Natural killer cell (primary cell): Measurements from ENCODE around the gene YAP1. TPM values are rescaled to one million over a fixed set of nuclear protein-coding genes. Genes with fewer than 3 reads are reported as not detected.

Source experiments
- ATAC-seq, 3 donors: fragments of 150-1000 bp in 2 of 3; fragments of 200-7000 bp in 1 of 3; cut with Tn5 transposase; 1 replicate in 1 of 3; 2 replicates in 2 of 3; pipeline ENCODE4 v1.10.0; 2021; ENCODE audit warnings: mild to moderate bottlenecking in 2 of 3, moderate library complexity in 2 of 3
- DNase-seq, 2 donors: peaks; one replicate each; pipeline versions ENCODE4 v3.0.0 to v3.0.0-alpha.2; 2013 to 2021; ENCODE audit warnings: mixed read lengths in 1 of 2
- H3K27ac ChIP-seq: one replicate; pipeline ENCODE4 v1.5.1; 2013; ENCODE audit warnings: mild to moderate bottlenecking, low read length
- H3K27me3 ChIP-seq: one replicate; pipeline ENCODE4 v1.6.1; 2013; ENCODE audit warnings: low read length; ENCODE audit not compliant: control insufficient read depth, insufficient read depth
- H3K36me3 ChIP-seq: one replicate; pipeline ENCODE4 v1.6.1; 2013; ENCODE audit warnings: low read length; ENCODE audit not compliant: control insufficient read depth, insufficient read depth
- H3K4me1 ChIP-seq: one replicate; pipeline ENCODE4 v1.6.1; 2013; ENCODE audit warnings: low read length; ENCODE audit not compliant: control insufficient read depth, insufficient read depth
- H3K4me3 ChIP-seq: one replicate; pipeline ENCODE4 v1.5.1; 2013; ENCODE audit warnings: low read length
- H3K9me3 ChIP-seq: one replicate; pipeline ENCODE4 v1.6.1; 2013; ENCODE audit warnings: low read length; ENCODE audit not compliant: control insufficient read depth, insufficient read depth
- H3K27ac Mint-ChIP-seq, 2 donors: one replicate each; pipeline ENCODE4 v1.8.0; 2022; ENCODE audit warnings: mild to moderate bottlenecking in 2 of 2, mixed read lengths in 2 of 2, moderate library complexity in 1 of 2
- H3K27me3 Mint-ChIP-seq, 2 donors: one replicate each; pipeline ENCODE4 v1.8.0; 2022; ENCODE audit warnings: low read depth in 2 of 2, mixed read lengths in 2 of 2
- H3K36me3 Mint-ChIP-seq: one replicate; pipeline ENCODE4 v1.8.0; 2022; ENCODE audit warnings: mixed read lengths
- H3K4me1 Mint-ChIP-seq, 2 donors: one replicate each; pipeline ENCODE4 v1.8.0; 2022; ENCODE audit warnings: mixed read lengths in 2 of 2
- H3K4me3 Mint-ChIP-seq: one replicate; pipeline ENCODE4 v1.8.0; 2022; ENCODE audit warnings: mild to moderate bottlenecking, moderate library complexity, mixed read lengths
- H3K9me3 Mint-ChIP-seq, 2 donors: one replicate each; pipeline ENCODE4 v1.8.0; 2022; ENCODE audit warnings: mixed read lengths in 2 of 2
- CTCF ChIP-seq: fragments of 200-600 bp; IDR thresholded peaks from one replicate; pipeline ENCODE4 v1.8.0; 2022; ENCODE audit warnings: antibody characterized with exemption
- WGBS: methylation state at CpG from one replicate; pipeline ENCODE4 v1.1.7; 2013; ENCODE audit warnings: missing lambda C conversion rate; ENCODE audit not compliant: insufficient coverage; 5-methylcytosine and 5-hydroxymethylcytosine counted together
- intact Hi-C: fragments of 100-400 bp; cut with micrococcal nuclease; formaldehyde crosslinking; loops from one replicate; pipeline ENCODE4 v1.14.2; 2022
- total RNA-seq, 4 donors: library from RNA; stranded (reverse); fragments of 120-200 nt in 1 of 4; gene quantifications; one replicate each; pipeline versions ENCODE4 v1.2.3 to v1.2.4, GENCODE V29; 2013 to 2022

Gene YAP1
- total RNA-seq, 3 donors from 2014 or later (not counting 1 experiment from before 2014, with no cell fraction given): not detected

- Mint-ChIP-seq H3K4me1 (no peaks in the 10 kb centered on the region), H3K36me3 (no peaks in the 10 kb centered on the region), H3K4me3 (no peak overlapping the region), H3K27ac (no peak overlapping the region), H3K27me3 (peaks cover 0 to 5% of the 10 kb centered on the region in 2 donors), H3K9me3 (peaks cover 0 to 2% of the 10 kb centered on the region in 2 donors)
- H3K36me3 ChIP-seq: no peaks in the 10 kb centered on the region
- ATAC-seq (no peak), DNase-seq (no peak)
- no peaks in the 10 kb centered on the region for H3K27me3 ChIP-seq
- H3K4me3 ChIP-seq: no peak overlapping the region
- intact Hi-C loops: no loop called here
- no peaks in the 10 kb centered on the region for H3K9me3 ChIP-seq
- H3K4me1 ChIP-seq: no peaks in the 10 kb centered on the region
- no peak overlapping the region for H3K27ac ChIP-seq
- TF ChIP-seq CTCF: no peak
- WGBS: 63% methylated on average over 1 of the region's 1 CpG
Measured at GRCh38 chr11:102168481-102168880, 58.2 kb downstream of the YAP1 start.

DNA sequence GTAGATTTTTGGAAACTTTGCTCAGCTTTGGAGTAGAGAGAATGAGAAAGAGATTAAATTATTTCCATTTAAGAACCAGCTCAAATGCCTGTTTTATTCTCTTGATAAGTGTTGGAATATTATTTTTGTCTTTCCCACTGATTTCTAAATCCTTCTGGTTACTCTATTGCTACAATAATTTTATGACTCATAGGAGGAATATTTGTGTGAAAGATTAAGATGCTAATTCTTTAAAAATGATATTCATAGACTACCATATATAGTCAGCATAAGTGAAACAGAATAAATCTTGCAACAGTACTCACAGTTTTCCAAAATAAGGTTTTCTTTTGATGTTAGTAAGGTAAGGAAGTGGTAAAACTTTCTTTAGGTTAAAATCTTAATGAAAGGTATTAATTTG, 60.9 kb downstream of the YAP1 start:
- Mint-ChIP-seq H3K4me3 (no peak overlapping the region), H3K27ac (no peak overlapping the region), H3K36me3 (no peaks in the 10 kb centered on the region), H3K9me3 (peaks cover under 1 to 2% of the 10 kb centered on the region in 2 donors), H3K4me1 (no peaks in the 10 kb centered on the region), H3K27me3 (peaks cover 0 to 5% of the 10 kb centered on the region in 2 donors)
- H3K9me3 ChIP-seq: no peaks in the 10 kb centered on the region
- no peaks in the 10 kb centered on the region for H3K36me3 ChIP-seq
- no peaks in the 10 kb centered on the region for H3K27me3 ChIP-seq
- DNase-seq: no peak
- no peak overlapping the region for H3K4me3 ChIP-seq
- no peak for ATAC-seq
- intact Hi-C loops: no loop called here
- H3K27ac ChIP-seq: no peak overlapping the region
- H3K4me1 ChIP-seq: no peaks in the 10 kb centered on the region
- no peak for TF ChIP-seq CTCF

- ATAC-seq (no peak), DNase-seq (no peak)
- Mint-ChIP-seq H3K9me3 (peaks cover 2 to 5% of the 10 kb centered on the region in 2 donors), H3K4me3 (no peak overlapping the region), H3K27ac (no peak overlapping the region), H3K4me1 (no peaks in the 10 kb centered on the region), H3K27me3 (peaks cover 0 to 5% of the 10 kb centered on the region in 2 donors), H3K36me3 (no peaks in the 10 kb centered on the region)
- WGBS: 80% methylated on average over 3 of the region's 6 CpGs
- Histone ChIP-seq H3K9me3 (no peaks in the 10 kb centered on the region), H3K36me3 (no peaks in the 10 kb centered on the region), H3K27ac (no peak overlapping the region), H3K27me3 (no peaks in the 10 kb centered on the region), H3K4me3 (no peak overlapping the region), H3K4me1 (no peaks in the 10 kb centered on the region)
- intact Hi-C loops: no loop called here
- TF ChIP-seq CTCF: no peak
Measured at GRCh38 chr11:102172127-102172848, 62.0 kb downstream of the YAP1 start.

DNA sequence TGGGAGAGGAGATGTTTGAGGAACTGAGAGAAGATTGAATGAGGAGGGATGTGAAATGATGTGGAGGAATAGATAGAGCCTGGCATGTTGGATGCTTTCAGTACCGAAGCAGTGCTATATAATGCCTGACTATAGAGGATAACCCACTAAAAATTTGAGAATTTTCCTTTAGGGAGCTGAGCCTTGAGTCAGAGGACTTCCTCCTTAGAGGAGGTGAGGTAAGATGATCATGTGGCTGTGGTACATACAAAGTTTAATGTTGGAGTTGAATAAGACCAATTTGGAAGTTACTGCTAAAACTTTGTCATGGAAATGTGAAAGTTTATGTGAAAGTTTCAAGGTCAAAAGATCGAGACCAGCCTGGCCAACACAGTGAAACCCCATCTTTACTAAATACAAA, 66.9 kb downstream of the YAP1 start:
- Mint-ChIP-seq H3K9me3 (peaks cover under 1 to 5% of the 10 kb centered on the region in 2 donors), H3K27ac (no peak overlapping the region), H3K4me3 (no peak overlapping the region), H3K4me1 (no peaks in the 10 kb centered on the region), H3K36me3 (no peaks in the 10 kb centered on the region), H3K27me3 (peaks cover 0 to 5% of the 10 kb centered on the region in 2 donors)
- Histone ChIP-seq H3K27me3 (no peaks in the 10 kb centered on the region), H3K4me1 (no peaks in the 10 kb centered on the region), H3K36me3 (no peaks in the 10 kb centered on the region), H3K4me3 (no peak overlapping the region), H3K9me3 (no peaks in the 10 kb centered on the region), H3K27ac (no peak overlapping the region)
- DNase-seq: no peak
- 97% methylated on average over 2 of the region's 2 CpGs for WGBS
- intact Hi-C loops: no loop called here
- TF ChIP-seq CTCF: no peak
- ATAC-seq: no peak
